Activated CD8-positive, alpha-beta memory T cell treated with anti-CD3 and anti-CD28 coated beads, Interleukin-2, amount 10 ng/mL, durations not matched to agents 7 days and 5 days (primary cell): ENCODE measurements around the gene MVB12B. TPM values are rescaled to one million over a fixed set of nuclear protein-coding genes. Genes with fewer than 3 reads are reported as not detected.

Source experiments
- ATAC-seq: fragments of 150-1000 bp; cut with Tn5 transposase; one replicate; pipeline ENCODE4 v1.10.0; 2021; ENCODE audit warnings: moderate library complexity
- CTCF ChIA-PET: fragments of 350-600 bp; sonication (Branson Sonifier 250); formaldehyde crosslinking; loops from one replicate; lab custom pipeline; 2021; ENCODE audit warnings: antibody characterized with exemption; lab: Charles Lee
- DNase-seq: peaks from one replicate; pipeline ENCODE4 v3.0.0-alpha.2; 2020
- H3K27ac Mint-ChIP-seq: one replicate; pipeline ENCODE4 v1.8.0; 2021; ENCODE audit warnings: mild to moderate bottlenecking, mixed read lengths
- H3K27me3 Mint-ChIP-seq: one replicate; pipeline ENCODE4 v1.8.0; 2021; ENCODE audit warnings: mixed read lengths
- H3K36me3 Mint-ChIP-seq: one replicate; pipeline ENCODE4 v1.8.0; 2021; ENCODE audit warnings: mild to moderate bottlenecking, mixed read lengths
- H3K4me1 Mint-ChIP-seq: one replicate; pipeline ENCODE4 v1.8.0; 2021; ENCODE audit warnings: mixed read lengths
- H3K4me3 Mint-ChIP-seq: one replicate; pipeline ENCODE4 v1.8.0; 2021; ENCODE audit warnings: mild to moderate bottlenecking, moderate library complexity, mixed read lengths
- H3K9me3 Mint-ChIP-seq: one replicate; pipeline ENCODE4 v1.8.0; 2022; ENCODE audit warnings: low read depth, mixed read lengths
- total RNA-seq, 2 experiments: library from RNA; stranded (reverse); gene quantifications; one replicate each; pipeline ENCODE4 v1.2.3, GENCODE V29; 2021

Gene MVB12B
- total RNA-seq, 2 experiments from 2014 or later = 39.2 to 57.0 TPM

GRCh38 chr9:126295936-126296600, 30.6 kb upstream of the MVB12B start:
- H3K4me3 Mint-ChIP-seq = no peak overlapping the region
- no peak overlapping the region for H3K27ac Mint-ChIP-seq
- H3K9me3 Mint-ChIP-seq = no peaks in the 10 kb centered on the region
- H3K27me3 Mint-ChIP-seq = peaks cover 15% of the 10 kb centered on the region
- ATAC-seq (no peak), DNase-seq (peak; percentile 34)
- peaks cover 7% of the 10 kb centered on the region for H3K4me1 Mint-ChIP-seq
- no peaks in the 10 kb centered on the region for H3K36me3 Mint-ChIP-seq
- CTCF ChIA-PET = no interaction called here

GRCh38 chr9:126296687-126297086, 29.9 kb upstream of the MVB12B start:
- Mint-ChIP-seq H3K36me3 (no peaks in the 10 kb centered on the region), H3K4me3 (no peak overlapping the region), H3K27me3 (peaks cover 15% of the 10 kb centered on the region), H3K27ac (no peak overlapping the region), H3K9me3 (no peaks in the 10 kb centered on the region), H3K4me1 (peaks cover 7% of the 10 kb centered on the region)
- CTCF ChIA-PET = interaction anchor here (3.6 kb wide), 1 partner anchor 194 kb away, joined by 14 read pairs; no protein-coding TSS in a partner anchor
- ATAC-seq (no peak), DNase-seq (peak; percentile 34)

GRCh38 chr9:126297661-126298060, 29.0 kb upstream of the MVB12B start:
- CTCF ChIA-PET = interaction anchor here (3.6 to 8.8 kb wide), 2 partner anchors 101 to 193 kb away, joined by 14 to 107 read pairs; no protein-coding TSS in a partner anchor
- Mint-ChIP-seq H3K27me3 (peaks cover 10% of the 10 kb centered on the region), H3K9me3 (no peaks in the 10 kb centered on the region), H3K27ac (no peak overlapping the region), H3K4me3 (no peak overlapping the region), H3K4me1 (peaks cover 15% of the 10 kb centered on the region), H3K36me3 (no peaks in the 10 kb centered on the region)
- no peak for ATAC-seq
- peak; percentile 31 for DNase-seq

GRCh38 chr9:126298063-126298801, 28.4 kb upstream of the MVB12B start:
- peaks cover 10% of the 10 kb centered on the region for H3K27me3 Mint-ChIP-seq
- H3K4me1 Mint-ChIP-seq = peaks cover 21% of the 10 kb centered on the region
- DNase-seq (peak; percentile 16), ATAC-seq (no peak)
- H3K36me3 Mint-ChIP-seq = no peaks in the 10 kb centered on the region
- H3K4me3 Mint-ChIP-seq = no peak overlapping the region
- CTCF ChIA-PET = interaction anchor here (0.7 to 8.8 kb wide), 5 partner anchors 20 to 193 kb away, joined by 3 to 107 read pairs (median 5); partner anchors contain the start of gene MVB12B
- H3K27ac Mint-ChIP-seq = no peak overlapping the region
- no peaks in the 10 kb centered on the region for H3K9me3 Mint-ChIP-seq

DNA sequence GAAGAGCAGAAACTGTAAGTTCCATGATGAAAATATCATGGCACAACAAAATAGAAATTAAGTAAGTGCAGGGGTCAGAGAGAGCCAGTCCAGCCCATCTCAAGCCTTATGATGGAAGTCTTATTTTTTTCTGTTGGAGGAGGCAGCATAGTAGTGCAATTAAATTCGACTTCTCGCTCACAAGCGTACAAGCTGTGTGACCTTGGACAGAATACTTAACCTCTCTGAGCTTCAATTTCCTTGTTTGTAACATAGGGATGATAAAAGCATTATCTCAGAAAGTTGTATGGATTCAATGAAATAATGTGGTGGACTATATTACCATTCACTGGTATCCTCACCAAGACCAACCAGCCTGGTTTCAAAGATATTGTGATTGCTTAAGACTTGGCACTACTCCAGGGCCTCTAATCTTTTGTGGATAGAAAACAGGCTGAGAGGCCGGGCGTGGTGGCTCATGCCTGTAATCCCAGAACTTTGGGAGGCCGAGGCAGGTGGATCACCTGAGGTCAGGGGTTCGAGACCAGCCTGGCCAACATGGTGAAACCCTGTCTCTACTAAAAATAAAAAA, 26.8 kb upstream of the MVB12B start:
- CTCF ChIA-PET = interaction anchor here (1.7 to 8.8 kb wide), 4 partner anchors 26 to 191 kb away, joined by 5 to 107 read pairs (median 10); partner anchors contain the start of gene MVB12B
- Mint-ChIP-seq H3K9me3 (no peaks in the 10 kb centered on the region), H3K27ac (no peak overlapping the region), H3K27me3 (peaks cover 11% of the 10 kb centered on the region), H3K4me1 (peaks cover 24% of the 10 kb centered on the region), H3K4me3 (no peak overlapping the region), H3K36me3 (no peaks in the 10 kb centered on the region)
- ATAC-seq (no peak), DNase-seq (peak; percentile 14)

DNA sequence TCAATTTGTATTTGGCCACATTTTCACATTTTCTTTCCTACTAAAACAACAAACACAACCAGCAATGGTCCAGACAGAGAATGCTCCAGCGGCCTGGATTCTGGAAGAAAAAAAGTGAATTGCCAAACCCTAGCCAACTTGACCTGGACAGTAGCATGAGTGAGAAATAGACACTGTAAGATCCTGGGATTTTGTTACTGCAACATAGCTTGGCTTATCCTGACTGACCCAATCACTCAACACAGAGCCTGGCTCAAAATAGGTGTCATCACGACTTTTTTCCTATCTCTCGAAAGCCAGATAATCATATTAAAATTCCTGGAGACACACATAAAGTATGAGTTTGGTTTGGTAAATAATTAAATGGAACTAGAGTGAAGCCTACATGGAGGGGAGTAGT, 25.4 kb upstream of the MVB12B start:
- no peak overlapping the region for H3K27ac Mint-ChIP-seq
- peaks cover 18% of the 10 kb centered on the region for H3K4me1 Mint-ChIP-seq
- DNase-seq = peak; percentile 9
- H3K36me3 Mint-ChIP-seq = no peaks in the 10 kb centered on the region
- H3K9me3 Mint-ChIP-seq = no peaks in the 10 kb centered on the region
- ATAC-seq = no peak
- H3K4me3 Mint-ChIP-seq = no peak overlapping the region
- CTCF ChIA-PET = interaction anchor here (0.6 to 8.8 kb wide), 7 partner anchors 15 to 893 kb away, joined by 3 to 107 read pairs (median 6); no protein-coding TSS in a partner anchor
- H3K27me3 Mint-ChIP-seq = peaks cover 8% of the 10 kb centered on the region

GRCh38 chr9:126301985-126302603, 24.5 kb upstream of the MVB12B start:
- peaks cover 4% of the 10 kb centered on the region for H3K27me3 Mint-ChIP-seq
- peaks cover 18% of the 10 kb centered on the region for H3K4me1 Mint-ChIP-seq
- DNase-seq (peak; percentile 81), ATAC-seq (peak; percentile 93)
- H3K36me3 Mint-ChIP-seq = no peaks in the 10 kb centered on the region
- no peaks in the 10 kb centered on the region for H3K9me3 Mint-ChIP-seq
- CTCF ChIA-PET = interaction anchor here (0.7 to 8.8 kb wide), 23 partner anchors 9 to 894 kb away, joined by 3 to 107 read pairs (median 4); partner anchors contain the start of gene MVB12B
- no peak overlapping the region for H3K4me3 Mint-ChIP-seq
- peak overlapping the region; percentile 16 for H3K27ac Mint-ChIP-seq

GRCh38 chr9:126302730-126303129, 23.9 kb upstream of the MVB12B start:
- no peaks in the 10 kb centered on the region for H3K9me3 Mint-ChIP-seq
- H3K27me3 Mint-ChIP-seq = peaks cover 4% of the 10 kb centered on the region
- DNase-seq (no peak), ATAC-seq (no peak)
- H3K4me3 Mint-ChIP-seq = no peak overlapping the region
- peaks cover 18% of the 10 kb centered on the region for H3K4me1 Mint-ChIP-seq
- H3K27ac Mint-ChIP-seq = no peak overlapping the region
- CTCF ChIA-PET = interaction anchor here (0.7 to 8.8 kb wide), 22 partner anchors 9 to 255 kb away, joined by 3 to 107 read pairs (median 4); partner anchors contain the start of gene MVB12B
- no peaks in the 10 kb centered on the region for H3K36me3 Mint-ChIP-seq

DNA sequence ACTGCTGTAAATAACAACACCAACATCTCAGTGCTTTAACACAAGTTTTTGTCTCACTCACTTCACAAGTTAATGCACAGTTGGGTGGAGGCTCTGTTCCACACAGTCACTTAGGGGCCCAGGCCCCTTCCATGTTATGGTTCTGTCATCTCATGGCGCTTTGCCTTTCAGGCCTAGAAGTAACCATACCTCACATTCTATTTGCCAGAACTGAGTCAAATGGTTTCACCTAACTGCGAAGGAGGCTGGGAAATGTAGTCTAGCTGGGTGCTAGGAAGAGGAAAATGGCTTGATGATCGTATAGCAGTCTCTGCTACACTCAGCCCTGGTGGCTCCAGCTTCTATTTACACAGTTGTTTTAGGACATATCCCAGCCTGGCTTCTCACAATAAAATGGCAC, 23.1 kb upstream of the MVB12B start:
- CTCF ChIA-PET = interaction anchor here (0.8 to 8.8 kb wide), 5 partner anchors 12 to 196 kb away, joined by 3 to 107 read pairs (median 13); no protein-coding TSS in a partner anchor
- H3K4me1 Mint-ChIP-seq = peaks cover 18% of the 10 kb centered on the region

GRCh38 chr9:126304207-126304970, 22.2 kb upstream of the MVB12B start:
- H3K27ac Mint-ChIP-seq = no peak overlapping the region

More for the DNA sequence above, 23.1 kb upstream of the MVB12B start:
- peak; percentile 41 for DNase-seq
- no peaks in the 10 kb centered on the region for H3K36me3 Mint-ChIP-seq
- H3K9me3 Mint-ChIP-seq = no peaks in the 10 kb centered on the region
- no peak overlapping the region for H3K27ac Mint-ChIP-seq
- peaks cover 4% of the 10 kb centered on the region for H3K27me3 Mint-ChIP-seq
- ATAC-seq = peak; percentile 44
- no peak overlapping the region for H3K4me3 Mint-ChIP-seq

GRCh38 chr9:126304971-126305320, 21.7 kb upstream of the MVB12B start:
- H3K9me3 Mint-ChIP-seq = no peaks in the 10 kb centered on the region
- H3K4me1 Mint-ChIP-seq = peaks cover 18% of the 10 kb centered on the region
- H3K27ac Mint-ChIP-seq = no peak overlapping the region
- H3K4me3 Mint-ChIP-seq = no peak overlapping the region
- no peaks in the 10 kb centered on the region for H3K36me3 Mint-ChIP-seq
- CTCF ChIA-PET = interaction anchor here (0.9 to 8.8 kb wide), 3 partner anchors 16 to 185 kb away, joined by 4 to 107 read pairs (median 30); no protein-coding TSS in a partner anchor
- peaks cover 2% of the 10 kb centered on the region for H3K27me3 Mint-ChIP-seq
- peak; percentile 27 for DNase-seq
- no peak for ATAC-seq

More at GRCh38 chr9:126304207-126304970, 22.2 kb upstream of the MVB12B start:
- Mint-ChIP-seq H3K27me3 (peaks cover 2% of the 10 kb centered on the region), H3K36me3 (no peaks in the 10 kb centered on the region), H3K4me1 (peaks cover 18% of the 10 kb centered on the region), H3K4me3 (no peak overlapping the region), H3K9me3 (no peaks in the 10 kb centered on the region)
- CTCF ChIA-PET = interaction anchor here (3.9 to 8.8 kb wide), 2 partner anchors 95 to 186 kb away, joined by 30 to 107 read pairs; no protein-coding TSS in a partner anchor
- ATAC-seq (no peak), DNase-seq (peak; percentile 32)

- CTCF ChIA-PET = interaction anchor here (0.8 kb wide), 1 partner anchor 12 kb away, joined by 3 read pairs; no protein-coding TSS in a partner anchor
Measured at GRCh38 chr9:126306071-126306647, 20.5 kb upstream of the MVB12B start.

More at GRCh38 chr9:126306071-126306647, 20.5 kb upstream of the MVB12B start:
- Mint-ChIP-seq H3K27ac (no peak overlapping the region), H3K9me3 (no peaks in the 10 kb centered on the region), H3K4me1 (peaks cover 18% of the 10 kb centered on the region), H3K36me3 (no peaks in the 10 kb centered on the region), H3K27me3 (peaks cover 2% of the 10 kb centered on the region), H3K4me3 (no peak overlapping the region)
- DNase-seq (peak; percentile 21), ATAC-seq (no peak)
